ENCODE data around the gene JAKMIP2. TPM values are rescaled to one million over a fixed set of nuclear protein-coding genes. Genes with fewer than 3 reads are reported as not detected.

The JAKMIP2 gene
- total RNA-seq, 1 experiment from 2014 or later = 67.4 TPM

DNA sequence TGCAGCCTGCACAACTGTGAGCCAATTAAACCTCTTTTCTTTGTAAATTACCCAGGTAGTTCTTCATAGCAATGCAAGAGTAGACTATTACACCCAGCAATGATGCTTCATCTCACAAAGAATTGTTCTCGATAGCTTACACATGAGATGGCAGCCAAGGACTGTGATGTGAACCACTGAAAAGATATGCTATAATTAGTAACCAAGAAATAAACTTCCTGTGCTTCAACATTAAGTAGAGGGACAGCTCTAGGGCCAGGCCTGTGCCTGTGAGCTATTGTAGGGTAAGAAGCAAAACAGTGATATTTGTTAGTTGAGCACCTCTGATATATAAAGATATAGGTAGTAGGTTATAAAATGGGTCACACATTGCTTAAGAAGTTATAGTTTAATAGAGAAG lies 230.9 kb downstream of the JAKMIP2 start:
- Histone ChIP-seq H3K27me3 (replicated peaks; ENCODE audit: insufficient read depth, low read depth, low read length, poor library complexity) (no peaks in the 10 kb centered on the region), H3K4me1 (ENCODE audit: insufficient read depth, low read length, poor library complexity, severe bottlenecking) (peaks cover 4% of the 10 kb centered on the region), H3K4me3 (ENCODE audit: low read depth, low read length, poor library complexity, severe bottlenecking) (no peak overlapping the region), H3K27ac (ENCODE audit: low read depth, low read length, poor library complexity, severe bottlenecking) (no peak overlapping the region), H3K36me3 (ENCODE audit: insufficient read depth, low read length, poor library complexity, severe bottlenecking) (no peaks in the 10 kb centered on the region), H3K9me3 (ENCODE audit: low read depth, low read length, poor library complexity, severe bottlenecking) (no peaks in the 10 kb centered on the region)
- TF ChIP-seq, protein P1, sequence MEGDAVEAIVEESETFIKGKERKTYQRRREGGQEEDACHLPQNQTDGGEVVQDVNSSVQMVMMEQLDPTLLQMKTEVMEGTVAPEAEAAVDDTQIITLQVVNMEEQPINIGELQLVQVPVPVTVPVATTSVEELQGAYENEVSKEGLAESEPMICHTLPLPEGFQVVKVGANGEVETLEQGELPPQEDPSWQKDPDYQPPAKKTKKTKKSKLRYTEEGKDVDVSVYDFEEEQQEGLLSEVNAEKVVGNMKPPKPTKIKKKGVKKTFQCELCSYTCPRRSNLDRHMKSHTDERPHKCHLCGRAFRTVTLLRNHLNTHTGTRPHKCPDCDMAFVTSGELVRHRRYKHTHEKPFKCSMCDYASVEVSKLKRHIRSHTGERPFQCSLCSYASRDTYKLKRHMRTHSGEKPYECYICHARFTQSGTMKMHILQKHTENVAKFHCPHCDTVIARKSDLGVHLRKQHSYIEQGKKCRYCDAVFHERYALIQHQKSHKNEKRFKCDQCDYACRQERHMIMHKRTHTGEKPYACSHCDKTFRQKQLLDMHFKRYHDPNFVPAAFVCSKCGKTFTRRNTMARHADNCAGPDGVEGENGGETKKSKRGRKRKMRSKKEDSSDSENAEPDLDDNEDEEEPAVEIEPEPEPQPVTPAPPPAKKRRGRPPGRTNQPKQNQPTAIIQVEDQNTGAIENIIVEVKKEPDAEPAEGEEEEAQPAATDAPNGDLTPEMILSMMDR (conservative IDR thresholded peaks at IDR 0.05; ENCODE audit: low read depth, low read length) = no peak
- POLR2A ChIA-PET (ENCODE audit: low non-redundant PET) = no interaction called here
- intact Hi-C loops (cut with micrococcal nuclease; ENCODE audit: unreplicated experiment) = no loop called here
- DNase-seq (ENCODE audit: low spot score) = no peak
- BruUV-seq (replicated peaks) = no TSS peak
- CTCF ChIA-PET = no interaction called here

DNA sequence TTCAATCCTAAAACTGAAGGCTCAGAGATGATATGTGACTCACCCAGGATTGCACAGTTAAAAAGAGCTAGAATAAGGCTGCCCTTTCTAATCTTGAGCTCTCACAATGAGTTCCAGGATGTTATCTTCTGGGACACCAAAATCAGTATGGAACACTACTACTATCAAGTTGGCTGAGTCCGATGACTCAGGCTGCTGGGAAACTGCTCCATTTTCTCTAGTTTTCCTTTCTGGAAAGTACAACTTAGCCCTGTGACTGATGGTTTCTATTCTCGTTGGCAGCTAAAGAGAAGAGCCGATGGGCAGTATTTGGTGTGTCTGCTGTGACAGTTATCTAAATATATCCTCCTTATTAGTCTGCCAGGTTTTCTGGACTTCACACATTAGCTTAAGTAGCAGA lies 234.8 kb downstream of the JAKMIP2 start:
- H3K36me3 ChIP-seq (ENCODE audit: insufficient read depth, low read length, poor library complexity, severe bottlenecking) = no peaks in the 10 kb centered on the region
- H3K4me3 ChIP-seq (ENCODE audit: low read depth, low read length, poor library complexity, severe bottlenecking) = no peak overlapping the region
- POLR2A ChIA-PET (ENCODE audit: low non-redundant PET) = no interaction called here
- no peaks in the 10 kb centered on the region for H3K9me3 ChIP-seq (ENCODE audit: low read depth, low read length, poor library complexity, severe bottlenecking)
- BruUV-seq (replicated peaks) = no TSS peak
- DNase-seq (ENCODE audit: low spot score) = no peak
- H3K27me3 ChIP-seq (replicated peaks; ENCODE audit: insufficient read depth, low read depth, low read length, poor library complexity) = no peaks in the 10 kb centered on the region
- CTCF ChIA-PET = no interaction called here
- intact Hi-C loops (cut with micrococcal nuclease; ENCODE audit: unreplicated experiment) = no loop called here
- no peak overlapping the region for H3K27ac ChIP-seq (ENCODE audit: low read depth, low read length, poor library complexity, severe bottlenecking)
- H3K4me1 ChIP-seq (ENCODE audit: insufficient read depth, low read length, poor library complexity, severe bottlenecking) = no peaks in the 10 kb centered on the region
- no peak for TF ChIP-seq EZH2 (IDR thresholded peaks at IDR 0.05; ENCODE audit: borderline replicate concordance, low read depth, low read length, poor library complexity, severe bottlenecking)
- TF ChIP-seq, protein P1 (conservative IDR thresholded peaks at IDR 0.05; ENCODE audit: low read depth, low read length) = no peak

DNA sequence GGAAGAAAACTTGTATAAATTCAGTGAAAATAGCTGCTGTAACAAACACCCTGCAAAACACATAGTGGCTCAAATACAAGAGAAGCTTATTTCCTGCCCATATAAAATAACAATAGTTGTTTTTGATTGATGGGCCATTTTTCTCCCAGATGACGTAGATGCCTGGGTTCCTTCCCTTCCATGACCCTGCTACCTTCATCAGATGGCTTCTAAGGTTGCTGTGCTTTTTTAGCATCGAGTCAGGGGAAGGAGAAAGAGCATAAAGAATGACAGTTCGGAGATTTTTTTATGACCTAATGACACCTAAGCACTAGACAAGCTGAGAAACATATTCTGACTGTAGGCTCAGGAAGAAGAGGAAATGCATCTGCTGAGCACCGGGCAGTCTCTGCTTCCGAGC lies 238.0 kb downstream of the JAKMIP2 start:
- H3K4me3 ChIP-seq (ENCODE audit: low read depth, low read length, poor library complexity, severe bottlenecking) = no peak overlapping the region
- TF ChIP-seq EZH2 (IDR thresholded peaks at IDR 0.05; ENCODE audit: borderline replicate concordance, low read depth, low read length, poor library complexity, severe bottlenecking) = no peak
- TF ChIP-seq, protein P1 (conservative IDR thresholded peaks at IDR 0.05; ENCODE audit: low read depth, low read length) = no peak
- no peaks in the 10 kb centered on the region for H3K36me3 ChIP-seq (ENCODE audit: insufficient read depth, low read length, poor library complexity, severe bottlenecking)
- H3K9me3 ChIP-seq (ENCODE audit: low read depth, low read length, poor library complexity, severe bottlenecking) = no peaks in the 10 kb centered on the region
- no peak overlapping the region for H3K27ac ChIP-seq (ENCODE audit: low read depth, low read length, poor library complexity, severe bottlenecking)
- ChIA-PET POLR2A (ENCODE audit: low non-redundant PET) (no interaction called here), CTCF (no interaction called here)
- BruUV-seq (replicated peaks) = no TSS peak
- H3K27me3 ChIP-seq (replicated peaks; ENCODE audit: insufficient read depth, low read depth, low read length, poor library complexity) = no peaks in the 10 kb centered on the region
- H3K4me1 ChIP-seq (ENCODE audit: insufficient read depth, low read length, poor library complexity, severe bottlenecking) = no peaks in the 10 kb centered on the region
- no peak for DNase-seq (ENCODE audit: low spot score)
- intact Hi-C loops (cut with micrococcal nuclease; ENCODE audit: unreplicated experiment) = no loop called here

Data from A673 (cell line).